GM18907 (cell line): ENCODE results near the gene SLC29A1.

Source experiments
- ATAC-seq: cut with Tn5 transposase; IDR thresholded peaks from one replicate; pipeline ENCODE4 v1.9.1; 2021; ENCODE audit warnings: mild to moderate bottlenecking, moderate library complexity; ENCODE audit not compliant: unreplicated experiment

Gene SLC29A1

DNA sequence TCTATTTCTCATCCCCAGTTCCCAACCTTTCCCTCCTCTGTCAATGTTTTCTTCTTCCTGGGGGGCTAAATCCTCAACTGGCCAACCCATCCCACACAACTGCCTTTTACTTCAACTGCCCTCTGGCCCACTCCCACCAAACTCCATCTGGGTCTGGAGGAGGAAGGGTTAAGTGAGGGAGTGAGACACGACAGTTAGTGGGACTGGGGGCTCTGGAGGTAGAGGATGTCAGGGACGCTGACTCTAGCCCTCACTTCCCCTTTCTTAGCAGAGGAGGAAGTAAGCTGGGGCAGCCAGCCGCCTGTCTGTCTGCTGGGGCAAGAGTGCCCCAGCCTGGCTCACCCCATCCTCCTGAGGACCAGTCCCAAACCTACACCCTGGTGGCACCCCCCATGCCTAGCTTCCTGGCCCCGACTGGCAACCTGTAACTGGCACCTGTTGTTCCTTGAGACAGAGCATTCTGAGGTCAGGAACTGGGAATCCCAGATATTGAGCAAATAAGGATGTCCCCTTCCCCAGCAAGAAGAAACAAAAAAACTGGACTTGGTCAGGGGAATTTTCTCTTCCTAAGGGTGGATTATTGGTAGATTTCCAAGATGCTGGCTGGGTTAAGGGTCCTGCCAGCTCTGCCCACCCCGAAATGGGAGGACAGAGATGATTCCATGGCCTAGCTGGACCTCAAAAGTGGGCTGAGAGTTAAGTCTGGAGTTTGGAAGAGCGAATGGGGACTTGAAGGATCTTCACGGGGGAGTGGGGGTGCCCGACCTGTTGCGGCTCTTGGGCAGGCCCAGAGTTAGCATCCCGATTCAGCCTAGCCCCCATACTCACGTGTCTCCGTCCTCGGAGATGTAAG is 41.0 kb downstream of the SLC29A1 start:
- peak; percentile 28 for ATAC-seq

DNA sequence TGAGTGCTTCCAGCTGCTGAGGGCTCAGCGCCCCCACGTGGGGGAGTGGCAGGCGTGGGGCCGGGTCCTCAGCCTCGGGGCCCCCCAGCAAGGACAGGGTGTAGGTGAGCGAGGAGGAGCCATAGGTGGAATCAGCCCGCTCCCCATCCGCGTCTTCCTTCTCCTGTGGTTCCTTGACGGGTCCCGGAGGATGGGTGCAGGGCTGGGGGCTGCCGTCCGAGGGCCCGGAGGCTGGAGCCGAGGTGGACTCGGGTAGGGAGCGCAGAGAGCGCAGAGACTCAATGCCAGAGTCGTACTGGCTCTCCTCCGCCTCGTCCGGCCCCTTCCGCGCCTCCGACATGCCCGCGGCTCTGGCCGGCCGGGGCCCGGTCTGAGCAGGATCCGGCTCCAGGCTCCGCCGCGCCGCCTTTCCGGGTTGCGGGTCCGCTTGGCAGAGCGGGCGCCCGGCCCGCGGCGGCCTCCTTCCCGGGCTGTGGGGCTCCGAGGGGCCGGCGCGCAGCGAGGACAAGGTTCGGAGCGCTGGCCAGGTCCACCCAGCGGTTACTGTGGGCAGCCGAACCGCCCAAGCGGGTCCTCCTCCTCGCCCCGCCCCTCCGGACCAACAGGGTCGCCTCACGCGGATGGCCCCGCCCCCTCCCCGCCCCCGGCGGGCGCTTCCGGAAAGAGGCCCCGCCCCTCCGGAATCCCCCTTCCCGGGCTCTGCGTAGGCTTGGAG is 41.8 kb downstream of the SLC29A1 start, which contains the start of gene NFKBIE:
Gene NFKBIE (minus strand): TSS at position 545 of the 715 bp plus-strand sequence. CDS start 205 bp downstream, at position 340.
- ATAC-seq, result peak; percentile 39

DNA sequence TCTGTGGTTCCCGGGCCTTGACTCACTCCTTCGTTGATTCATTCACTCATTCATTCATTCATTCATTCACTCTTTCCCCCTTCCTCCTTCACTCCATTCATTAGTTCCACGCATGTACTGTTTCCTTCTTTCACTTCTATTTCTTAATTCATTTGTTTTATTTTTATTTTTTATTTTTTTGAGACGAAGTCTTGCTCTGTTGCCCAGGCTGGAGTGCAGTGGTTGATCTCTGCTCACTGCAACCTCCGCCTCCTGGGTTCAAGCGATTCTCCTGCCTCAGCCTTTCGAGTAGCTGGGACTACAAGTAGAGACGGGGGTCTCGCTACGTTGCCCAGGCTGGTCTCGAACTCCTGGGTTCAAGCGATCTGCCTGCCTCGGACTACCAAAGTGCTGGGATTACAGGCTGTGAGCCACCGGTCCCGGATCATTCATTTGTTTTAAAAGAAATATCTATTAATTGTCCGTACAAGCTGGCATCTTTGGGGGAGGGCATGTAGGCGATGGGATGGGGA is 42.4 kb downstream of the SLC29A1 start:
- ATAC-seq, result no peak

DNA sequence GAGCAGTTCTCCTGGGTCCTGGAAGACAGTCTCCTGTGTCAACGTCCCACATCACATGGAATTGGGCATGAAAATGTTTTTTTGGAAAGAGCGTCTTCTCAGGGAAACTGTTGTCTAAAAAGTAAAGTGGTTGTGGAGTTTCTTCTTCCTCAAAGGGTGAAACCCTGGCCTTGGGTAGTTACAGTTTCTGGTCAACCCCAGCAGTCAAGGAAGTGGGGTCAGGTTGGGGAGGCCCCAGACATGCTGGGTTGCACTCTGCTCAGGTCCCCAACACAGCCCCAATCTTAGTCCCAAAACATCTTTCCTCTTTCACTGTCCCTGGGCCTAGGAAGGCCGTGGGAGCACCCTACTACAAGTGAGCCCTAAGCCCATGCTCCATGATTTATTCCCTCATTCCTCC is 43.0 kb downstream of the SLC29A1 start:
- ATAC-seq, result peak; percentile 35

DNA sequence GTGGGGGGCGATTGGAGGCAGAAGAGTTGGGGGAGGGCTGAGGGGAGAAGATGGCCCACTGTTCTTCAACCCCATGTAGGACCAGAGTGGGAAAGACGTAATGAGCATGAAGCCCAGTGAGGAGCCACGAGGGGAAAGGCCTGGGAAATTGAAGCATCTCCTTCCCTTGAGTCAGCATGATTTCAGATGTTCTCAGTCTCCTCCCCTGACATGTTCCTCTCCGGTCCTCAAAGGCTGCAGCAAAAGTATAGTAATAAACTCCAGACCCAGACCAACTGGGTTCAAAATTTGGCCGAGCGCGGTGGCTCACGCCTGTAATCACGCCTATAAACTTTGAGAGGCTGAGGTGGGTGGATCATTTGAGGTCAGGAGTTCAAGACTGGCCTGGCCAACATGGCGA is 43.9 kb downstream of the SLC29A1 start:
- no peak for ATAC-seq

DNA sequence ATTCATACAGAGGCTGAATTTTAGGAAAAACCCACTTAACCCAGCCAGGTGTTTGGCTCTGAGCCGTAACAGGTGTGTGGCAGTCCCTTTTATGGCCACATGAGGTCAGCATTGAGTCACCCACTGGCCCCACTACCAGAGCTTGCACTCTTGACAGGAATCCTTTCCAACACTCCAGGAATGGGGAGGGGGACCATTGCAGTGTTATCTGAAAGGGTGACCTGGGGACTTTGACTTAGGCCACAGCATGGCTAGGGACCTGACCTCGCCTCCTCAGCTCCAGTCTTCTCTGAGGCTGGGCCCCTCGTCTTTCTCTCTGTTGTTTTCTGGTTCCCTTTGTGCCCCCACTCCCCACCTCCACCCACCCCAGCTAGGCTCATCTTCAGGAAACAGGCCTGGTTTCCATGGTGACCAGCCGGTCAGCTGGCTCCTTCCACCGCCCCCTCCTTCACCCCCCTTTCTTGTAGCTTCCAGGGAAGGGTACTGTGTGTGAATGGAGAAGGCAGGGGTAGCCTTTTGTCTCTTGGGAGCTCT is 44.8 kb downstream of the SLC29A1 start:
- ATAC-seq, result no peak

DNA sequence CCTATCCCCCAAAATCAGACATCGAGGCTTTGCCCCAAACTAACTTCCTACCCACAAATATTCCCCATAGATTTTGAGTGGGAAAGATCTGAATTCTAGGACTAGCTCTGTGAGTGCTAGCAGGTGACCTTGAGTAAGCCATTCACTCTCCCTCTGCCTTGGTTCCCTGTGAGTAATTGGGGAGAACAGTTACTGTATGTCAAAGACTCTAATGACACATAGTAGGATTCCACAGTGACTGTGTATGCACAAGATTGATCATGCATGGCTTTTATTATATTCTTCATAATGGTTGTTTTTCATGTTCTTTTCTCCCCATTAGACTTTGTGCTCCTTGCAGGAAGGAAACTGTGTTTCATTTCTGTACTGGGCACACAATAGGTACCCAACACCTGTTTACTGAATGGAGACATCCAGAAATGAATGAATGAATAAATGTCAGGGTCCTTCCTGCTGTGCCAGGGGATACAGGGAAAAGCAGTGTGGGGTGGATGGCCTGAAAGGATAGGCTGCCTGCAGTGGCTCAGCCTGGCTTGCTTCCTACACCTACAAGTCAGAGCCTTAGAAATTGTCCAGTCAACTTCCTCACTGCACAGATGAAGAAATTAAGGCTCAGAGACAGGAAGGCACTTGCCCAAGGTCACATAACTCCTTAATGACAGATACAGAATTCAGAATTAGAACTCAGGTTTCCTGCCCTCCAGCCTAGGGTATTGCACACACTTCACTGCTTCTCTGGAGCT is 46.0 kb downstream of the SLC29A1 start:
- ATAC-seq, result no peak

DNA sequence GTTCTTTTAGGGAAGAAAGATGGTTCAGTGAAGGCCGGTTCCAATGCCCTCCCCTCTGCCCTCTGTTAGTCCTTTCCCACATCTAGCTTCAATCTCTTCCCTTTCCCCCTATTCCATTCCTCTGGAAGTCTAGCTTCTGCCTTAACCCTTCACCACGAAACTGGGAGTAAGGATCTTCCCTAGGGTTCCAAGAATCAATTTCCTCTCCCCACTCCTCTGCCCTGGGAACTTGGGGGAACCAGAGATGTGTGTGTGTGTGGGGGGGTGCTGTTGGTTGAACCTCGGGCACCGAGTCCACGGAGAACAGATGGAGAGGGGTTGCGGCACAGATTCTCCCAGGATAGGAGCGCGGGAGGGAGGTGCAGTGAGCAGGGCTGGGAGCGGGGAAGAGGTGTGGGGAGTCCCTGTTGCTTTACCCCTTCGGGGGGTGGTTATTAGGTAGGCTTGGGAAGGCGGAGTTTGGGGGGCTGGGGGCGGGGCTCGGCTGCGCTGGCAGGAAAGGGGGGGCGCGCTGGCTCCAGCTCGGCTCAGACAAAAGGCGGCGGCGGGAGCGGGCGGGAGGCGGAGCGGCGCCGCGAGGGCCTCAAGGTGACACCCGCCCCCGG is 46.6 kb downstream of the SLC29A1 start, which contains the start of gene TMEM151B:
Gene TMEM151B (plus strand): TSS at position 530 of the 605 bp plus-strand sequence. CDS start 293 bp downstream, outside the sequence.
- ATAC-seq, result no peak

DNA sequence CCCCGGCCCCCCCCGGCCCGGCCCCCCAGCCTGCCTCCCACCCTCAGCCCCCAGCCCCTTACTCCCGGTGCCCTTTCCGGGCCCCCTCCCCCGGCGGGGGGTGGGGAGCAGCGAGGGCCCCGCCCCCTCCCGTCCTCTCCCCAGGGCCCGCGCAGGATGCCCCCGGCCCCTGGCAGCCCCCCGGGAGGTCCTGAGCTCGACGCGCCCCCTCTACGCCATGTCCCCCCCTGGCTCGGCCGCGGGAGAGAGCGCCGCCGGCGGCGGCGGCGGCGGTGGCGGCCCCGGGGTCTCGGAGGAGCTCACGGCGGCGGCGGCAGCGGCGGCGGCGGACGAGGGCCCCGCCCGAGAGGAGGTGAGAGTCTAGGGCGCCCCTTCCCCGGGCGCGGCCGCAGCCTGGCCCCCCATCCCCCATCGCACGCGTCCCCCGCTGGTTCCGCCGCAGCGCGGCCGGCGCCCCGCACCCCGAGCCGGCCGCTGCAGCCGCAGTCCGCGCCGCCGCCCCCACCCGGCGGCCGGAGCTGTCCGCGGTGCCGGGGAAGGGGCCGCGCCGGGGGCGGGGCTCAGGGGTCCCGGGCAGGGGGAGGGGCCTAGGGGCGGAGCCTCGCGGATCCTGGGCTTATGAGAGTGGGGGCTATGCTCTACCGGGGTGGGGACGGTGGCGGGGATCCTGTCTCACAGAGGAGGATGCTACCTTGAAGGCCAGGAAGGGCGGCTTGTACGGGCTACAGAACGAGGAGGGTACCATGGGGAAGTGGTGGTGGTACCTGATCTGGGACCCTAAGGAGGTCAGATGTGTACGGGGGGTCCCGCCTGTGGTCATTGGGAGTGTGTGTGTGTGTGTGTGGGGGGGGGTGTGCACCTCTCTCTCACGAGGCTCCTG is 47.4 kb downstream of the SLC29A1 start:
- ATAC-seq, result no peak

DNA sequence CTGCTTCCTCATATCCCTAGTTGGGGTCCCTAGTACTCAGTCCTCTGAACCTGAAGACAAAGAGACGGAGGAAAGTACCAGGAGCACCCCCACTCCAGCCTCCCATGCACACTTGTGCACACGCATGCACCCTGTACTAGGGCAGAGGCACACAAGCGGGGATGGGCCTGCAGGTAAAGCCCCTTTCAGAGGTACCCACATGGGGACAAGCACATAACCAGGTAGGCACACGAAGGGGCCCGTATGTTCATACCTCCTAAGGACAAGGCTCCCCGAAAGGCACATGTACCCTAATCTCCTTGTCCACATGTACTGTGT is 48.0 kb downstream of the SLC29A1 start:
- ATAC-seq, result no peak

DNA sequence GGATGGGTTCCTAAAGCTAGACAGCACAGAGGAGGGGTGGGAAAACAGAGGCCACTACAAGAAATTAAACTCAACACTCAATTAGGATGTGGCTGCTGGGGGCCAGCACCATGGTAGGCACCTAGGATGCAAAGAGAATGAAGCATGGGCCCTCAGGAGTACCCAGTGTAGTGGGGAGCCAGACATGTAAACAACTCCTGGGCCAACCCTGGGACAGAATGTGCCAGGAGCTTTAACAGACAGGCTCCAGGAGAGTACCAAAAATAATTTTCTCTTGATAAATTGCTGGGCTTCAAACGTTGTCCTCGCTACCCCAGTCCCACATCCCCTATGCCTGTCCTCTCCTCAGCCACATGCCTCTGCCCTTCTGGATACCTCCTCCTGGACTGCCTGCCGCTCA is 48.5 kb downstream of the SLC29A1 start:
- no peak for ATAC-seq

DNA sequence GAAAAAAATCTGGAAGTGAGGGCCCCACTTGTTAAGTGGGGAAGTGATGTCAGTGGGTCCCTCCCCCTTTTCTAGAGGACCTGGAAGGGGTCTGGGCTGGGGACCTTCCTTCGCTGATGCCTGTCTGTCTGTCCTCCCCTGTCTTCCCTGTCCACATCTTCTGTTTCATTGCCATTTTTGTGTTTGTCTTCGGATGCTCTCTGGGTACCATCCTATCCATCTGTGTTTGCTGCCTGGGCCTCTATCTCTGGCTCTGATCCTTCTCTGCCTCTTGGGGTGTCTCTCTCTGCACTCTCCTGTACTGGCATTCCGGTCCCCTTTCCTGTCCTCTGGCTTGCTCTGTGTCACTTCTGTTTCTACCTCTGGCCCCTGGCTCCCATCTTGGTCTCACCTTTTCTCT is 49.1 kb downstream of the SLC29A1 start:
- no peak for ATAC-seq

DNA sequence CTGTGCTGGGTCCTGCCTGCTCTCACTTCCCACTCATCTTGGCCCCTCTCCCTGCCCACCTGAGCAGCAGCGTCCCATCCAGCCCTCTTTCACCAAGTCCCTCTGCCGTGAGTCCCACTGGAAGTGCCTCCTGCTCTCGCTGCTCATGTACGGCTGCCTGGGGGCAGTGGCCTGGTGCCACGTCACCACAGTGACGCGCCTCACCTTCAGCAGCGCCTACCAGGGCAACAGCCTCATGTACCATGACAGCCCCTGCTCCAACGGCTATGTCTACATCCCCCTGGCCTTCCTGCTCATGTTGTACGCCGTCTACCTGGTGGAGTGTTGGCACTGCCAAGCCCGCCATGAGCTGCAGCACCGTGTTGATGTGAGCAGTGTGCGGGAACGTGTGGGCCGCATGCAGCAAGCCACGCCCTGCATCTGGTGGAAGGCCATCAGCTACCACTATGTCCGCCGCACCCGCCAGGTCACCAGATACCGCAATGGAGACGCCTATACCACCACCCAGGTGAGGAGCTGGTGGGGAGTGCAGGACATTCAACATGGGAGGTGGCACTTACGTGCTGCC is 49.7 kb downstream of the SLC29A1 start:
- no peak for ATAC-seq

DNA sequence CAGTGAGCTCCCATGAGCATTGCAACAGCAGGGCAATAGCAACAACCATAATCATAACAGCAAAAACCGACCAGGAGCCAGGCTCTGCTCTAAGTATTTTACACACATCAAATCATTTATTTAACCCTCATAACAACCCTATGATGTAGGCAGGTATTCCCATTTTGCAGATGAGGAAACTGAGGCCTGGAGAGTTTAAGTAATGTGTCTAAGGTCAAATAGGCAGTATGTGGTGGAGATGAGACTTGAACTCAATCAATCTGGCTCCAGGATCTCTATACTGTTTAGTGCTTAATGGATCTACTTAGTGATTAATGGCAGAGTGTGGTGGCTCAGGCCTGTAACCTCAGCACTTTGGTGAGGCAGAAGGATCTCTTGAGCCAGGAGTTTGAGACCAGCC is 50.2 kb downstream of the SLC29A1 start:
- ATAC-seq, result no peak

DNA sequence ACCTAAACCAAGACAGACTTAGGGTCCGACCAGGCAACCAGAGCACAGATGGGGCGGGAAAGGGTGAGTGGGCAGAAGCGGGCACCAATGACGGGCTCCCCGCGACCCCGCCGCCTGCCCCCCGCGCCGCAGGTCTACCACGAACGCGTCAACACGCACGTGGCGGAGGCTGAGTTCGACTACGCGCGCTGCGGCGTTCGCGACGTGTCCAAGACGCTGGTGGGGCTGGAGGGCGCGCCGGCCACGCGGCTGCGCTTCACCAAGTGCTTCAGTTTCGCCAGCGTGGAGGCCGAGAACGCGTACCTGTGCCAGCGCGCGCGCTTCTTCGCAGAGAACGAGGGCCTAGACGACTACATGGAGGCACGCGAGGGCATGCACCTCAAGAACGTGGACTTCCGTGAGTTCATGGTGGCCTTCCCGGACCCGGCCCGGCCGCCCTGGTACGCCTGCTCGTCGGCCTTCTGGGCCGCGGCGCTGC is 51.9 kb downstream of the SLC29A1 start:
- no peak for ATAC-seq

DNA sequence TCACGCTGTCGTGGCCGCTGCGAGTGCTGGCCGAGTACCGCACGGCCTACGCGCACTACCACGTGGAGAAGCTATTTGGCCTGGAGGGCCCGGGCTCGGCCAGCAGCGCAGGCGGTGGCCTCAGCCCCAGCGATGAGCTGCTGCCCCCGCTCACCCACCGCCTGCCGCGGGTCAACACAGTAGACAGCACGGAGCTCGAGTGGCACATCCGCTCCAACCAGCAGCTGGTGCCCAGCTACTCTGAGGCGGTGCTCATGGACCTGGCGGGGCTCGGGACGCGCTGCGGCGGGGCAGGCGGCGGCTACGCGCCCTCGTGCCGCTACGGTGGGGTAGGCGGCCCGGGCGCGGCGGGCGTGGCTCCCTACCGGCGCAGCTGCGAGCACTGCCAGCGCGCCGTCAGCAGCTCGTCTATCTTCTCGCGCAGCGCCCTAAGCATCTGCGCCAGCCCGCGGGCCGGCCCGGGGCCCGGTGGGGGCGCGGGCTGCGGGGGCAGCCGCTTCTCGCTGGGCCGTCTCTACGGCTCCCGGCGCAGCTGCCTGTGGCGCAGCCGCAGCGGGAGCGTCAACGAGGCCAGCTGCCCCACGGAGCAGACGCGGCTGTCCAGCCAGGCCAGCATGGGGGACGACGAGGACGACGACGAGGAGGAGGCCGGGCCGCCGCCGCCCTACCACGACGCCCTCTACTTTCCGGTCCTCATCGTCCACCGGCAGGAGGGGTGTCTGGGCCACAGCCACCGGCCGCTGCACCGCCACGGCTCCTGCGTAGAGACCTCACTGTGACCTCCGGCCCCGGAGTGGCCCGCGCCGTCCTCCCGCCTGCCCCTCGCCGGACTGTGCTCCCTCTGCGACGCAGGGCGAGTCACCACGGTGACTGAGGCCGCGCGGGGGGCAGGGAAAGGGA is 52.6 kb downstream of the SLC29A1 start:
- no peak for ATAC-seq

DNA sequence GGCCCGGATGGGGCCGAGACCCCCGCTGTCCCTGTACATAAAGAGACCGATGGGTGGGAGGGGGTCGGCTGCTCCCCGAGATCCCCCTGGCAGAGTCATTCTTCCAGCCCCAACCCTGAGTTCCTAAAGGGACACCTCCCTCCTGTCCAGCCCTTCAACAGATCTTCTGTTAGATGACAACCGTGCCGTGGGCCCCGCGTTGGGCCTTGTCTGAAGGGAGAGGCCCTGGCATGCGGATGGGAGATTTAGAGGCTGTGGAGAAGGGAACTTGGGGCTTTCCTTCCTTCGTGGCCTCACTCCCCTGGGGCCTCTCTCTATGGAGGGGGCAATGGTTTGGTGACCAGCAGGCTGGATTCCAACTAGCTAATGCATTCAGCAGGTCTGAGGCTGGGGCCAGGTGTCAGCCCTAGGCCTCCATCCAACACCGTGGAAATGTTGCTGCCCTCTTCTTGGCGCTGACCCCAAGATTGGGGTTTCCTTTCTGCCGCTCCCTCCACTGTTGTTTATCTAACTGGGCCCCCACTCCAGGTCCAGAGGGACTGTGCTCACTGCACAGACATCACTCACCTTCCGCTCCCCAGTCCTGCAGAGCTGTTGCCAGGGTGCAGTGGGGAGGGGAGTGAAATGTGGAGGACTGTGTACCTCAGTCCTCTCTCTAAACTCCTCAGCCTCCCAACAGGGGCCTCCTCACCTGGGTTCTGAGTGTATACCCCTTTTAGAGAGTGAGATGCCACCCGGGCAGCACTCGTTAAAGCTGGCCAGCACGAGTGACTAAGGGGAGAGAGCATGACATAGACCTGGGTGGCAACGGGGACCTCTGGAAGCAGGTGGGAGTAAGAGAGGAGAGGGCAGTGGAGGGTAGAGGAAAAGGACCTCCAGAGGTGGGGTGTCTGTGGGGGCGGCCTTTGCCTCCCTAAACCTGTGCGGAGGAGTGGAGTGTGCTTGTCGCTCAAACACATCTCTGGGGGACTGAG is 53.6 kb downstream of the SLC29A1 start:
- no peak for ATAC-seq
